Erythroblast (primary cell): ENCODE measurements around the gene TBX15.

ENCODE experiments used
- GATA1 ChIP-seq: IDR thresholded peaks from 2 replicates; pipeline ENCODE4 v1.6.1; 2011; ENCODE audit warnings: low read depth, mild to moderate bottlenecking, control low read depth, low read length, moderate library complexity
- POLR2A ChIP-seq: IDR thresholded peaks from 2 replicates; pipeline ENCODE4 v1.6.1; 2011; ENCODE audit warnings: mild to moderate bottlenecking, low read length

GRCh38 chr1:119001181-119002027, 13.3 kb upstream of the TBX15 start:
- TF ChIP-seq POLR2A (no peak), GATA1 (no peak)
